GM18909 (cell line): ENCODE results near the gene ZCWPW2.
A peak's percentile ranks its signal among the peaks of the same experiment; 100 is the strongest.

Source experiments
- ATAC-seq: cut with Tn5 transposase; IDR thresholded peaks from one replicate; pipeline ENCODE4 v1.9.1; 2021; ENCODE audit warnings: mild to moderate bottlenecking; ENCODE audit not compliant: unreplicated experiment, poor library complexity

The ZCWPW2 gene, protein sequence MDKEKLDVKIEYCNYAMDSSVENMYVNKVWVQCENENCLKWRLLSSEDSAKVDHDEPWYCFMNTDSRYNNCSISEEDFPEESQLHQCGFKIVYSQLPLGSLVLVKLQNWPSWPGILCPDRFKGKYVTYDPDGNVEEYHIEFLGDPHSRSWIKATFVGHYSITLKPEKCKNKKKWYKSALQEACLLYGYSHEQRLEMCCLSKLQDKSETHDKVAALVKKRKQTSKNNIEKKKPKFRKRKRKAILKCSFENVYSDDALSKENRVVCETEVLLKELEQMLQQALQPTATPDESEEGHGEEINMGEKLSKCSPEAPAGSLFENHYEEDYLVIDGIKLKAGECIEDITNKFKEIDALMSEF

GRCh38 chr3:28348629-28349468 lies at the start of gene ZCWPW2, which contains the start of gene AZI2:
ZCWPW2 (plus strand) TSS chr3:28348721; CDS start chr3:28413069, 64,348 bp downstream.
AZI2 (minus strand) TSS chr3:28348824; CDS start chr3:28340617, 8,207 bp downstream.
- ATAC-seq = peak; percentile 93

GRCh38 chr3:28299705-28300104 lies 48.8 kb upstream of the ZCWPW2 start:
- ATAC-seq = no peak

DNA sequence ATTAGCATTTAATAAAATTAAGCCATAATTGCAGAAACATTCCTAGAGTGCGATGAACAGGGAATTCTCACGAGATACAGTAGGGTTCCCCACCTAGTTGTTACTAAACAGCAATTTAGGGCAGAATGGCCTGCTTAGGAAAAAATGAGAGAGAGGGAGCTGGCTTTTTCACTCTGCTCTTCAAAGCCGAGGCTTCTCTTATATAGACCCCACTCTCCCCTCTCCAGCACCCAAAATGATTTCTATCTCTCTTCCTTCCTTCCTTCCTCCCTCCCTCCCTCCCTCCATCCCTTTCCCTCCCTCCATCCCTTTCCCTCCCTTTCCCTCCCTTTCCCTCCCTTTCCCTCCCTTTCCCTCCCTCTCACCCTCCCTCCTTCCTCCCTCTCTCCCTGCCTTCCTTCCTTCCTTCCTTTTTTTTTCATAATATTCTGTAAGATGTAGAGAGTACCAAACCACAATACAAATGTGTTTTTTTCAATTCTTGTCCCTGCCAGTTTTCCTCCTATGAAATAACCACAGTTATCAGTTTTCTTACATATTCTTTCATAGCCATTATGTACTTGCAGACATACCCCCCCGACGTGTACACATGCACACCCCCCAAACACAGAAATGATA lies 48.1 kb upstream of the ZCWPW2 start:
- ATAC-seq = no peak

DNA sequence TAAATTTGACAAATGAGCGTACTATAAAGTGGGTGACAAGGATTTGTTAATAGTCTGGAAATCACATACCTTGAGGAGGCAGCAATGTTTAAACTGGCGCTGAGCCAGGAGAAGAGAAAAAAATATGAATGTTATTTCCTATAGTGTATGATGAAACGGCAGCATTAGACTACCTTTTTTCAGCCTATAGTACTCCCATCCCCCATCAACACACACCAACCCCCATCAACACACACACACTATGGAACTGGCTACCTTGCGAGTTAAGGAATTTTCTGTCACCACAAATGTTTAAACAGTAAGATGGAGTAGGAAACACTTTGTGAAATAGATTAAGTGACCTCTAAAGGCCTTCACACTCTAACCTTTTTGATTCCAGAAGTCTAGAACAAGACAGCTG lies 46.8 kb upstream of the ZCWPW2 start:
- no peak for ATAC-seq

GRCh38 chr3:28308196-28308595 lies 40.3 kb upstream of the ZCWPW2 start:
- ATAC-seq = no peak

GRCh38 chr3:28315711-28316110 lies 32.8 kb upstream of the ZCWPW2 start:
- ATAC-seq = no peak

GRCh38 chr3:28316226-28316625 lies 32.3 kb upstream of the ZCWPW2 start:
- no peak for ATAC-seq

GRCh38 chr3:28317438-28318022 lies 31.0 kb upstream of the ZCWPW2 start:
- ATAC-seq = peak; percentile 92

DNA sequence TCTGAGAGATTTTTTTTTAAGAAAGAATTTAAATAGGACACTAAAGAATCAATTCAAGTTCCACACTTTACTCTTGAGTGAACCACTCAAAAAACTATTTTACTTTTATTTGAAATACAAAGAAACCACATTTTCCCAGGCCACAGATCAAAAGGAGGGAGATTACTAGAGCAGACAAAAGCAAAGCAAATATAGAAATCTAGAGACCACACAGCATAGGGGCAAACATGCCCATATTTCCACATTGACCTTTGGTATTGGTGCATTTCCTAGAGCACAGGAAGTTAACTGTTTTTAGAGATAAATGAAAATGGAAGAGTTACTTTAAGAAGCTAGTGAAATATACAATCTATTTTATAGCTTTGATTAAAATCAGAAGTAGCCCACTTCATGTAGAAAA lies 27.5 kb upstream of the ZCWPW2 start:
- ATAC-seq = no peak

GRCh38 chr3:28322464-28322863 lies 26.1 kb upstream of the ZCWPW2 start:
- ATAC-seq = no peak

DNA sequence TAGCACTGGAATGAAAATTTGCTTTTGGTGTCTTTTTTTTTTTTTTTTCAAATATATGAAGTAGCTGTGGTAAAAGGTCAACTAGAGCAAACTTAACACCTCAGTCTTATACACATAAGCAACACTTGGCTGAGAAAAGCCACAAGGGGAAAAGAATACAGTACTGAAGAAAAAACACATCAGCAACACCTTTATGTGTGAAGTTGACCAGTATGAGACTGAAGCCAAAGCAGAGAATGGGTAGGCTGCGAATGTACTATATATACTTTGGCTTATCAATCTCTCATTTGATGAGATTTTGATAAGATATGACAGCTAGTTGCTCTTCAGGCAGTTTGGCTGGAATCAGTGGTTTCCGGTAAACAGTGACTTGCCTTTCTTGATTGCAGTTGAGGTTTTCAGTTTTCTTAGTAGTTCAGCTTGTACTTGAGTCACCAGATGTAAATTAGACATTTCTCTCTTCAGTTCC lies 22.0 kb upstream of the ZCWPW2 start:
- peak; percentile 85 for ATAC-seq

DNA sequence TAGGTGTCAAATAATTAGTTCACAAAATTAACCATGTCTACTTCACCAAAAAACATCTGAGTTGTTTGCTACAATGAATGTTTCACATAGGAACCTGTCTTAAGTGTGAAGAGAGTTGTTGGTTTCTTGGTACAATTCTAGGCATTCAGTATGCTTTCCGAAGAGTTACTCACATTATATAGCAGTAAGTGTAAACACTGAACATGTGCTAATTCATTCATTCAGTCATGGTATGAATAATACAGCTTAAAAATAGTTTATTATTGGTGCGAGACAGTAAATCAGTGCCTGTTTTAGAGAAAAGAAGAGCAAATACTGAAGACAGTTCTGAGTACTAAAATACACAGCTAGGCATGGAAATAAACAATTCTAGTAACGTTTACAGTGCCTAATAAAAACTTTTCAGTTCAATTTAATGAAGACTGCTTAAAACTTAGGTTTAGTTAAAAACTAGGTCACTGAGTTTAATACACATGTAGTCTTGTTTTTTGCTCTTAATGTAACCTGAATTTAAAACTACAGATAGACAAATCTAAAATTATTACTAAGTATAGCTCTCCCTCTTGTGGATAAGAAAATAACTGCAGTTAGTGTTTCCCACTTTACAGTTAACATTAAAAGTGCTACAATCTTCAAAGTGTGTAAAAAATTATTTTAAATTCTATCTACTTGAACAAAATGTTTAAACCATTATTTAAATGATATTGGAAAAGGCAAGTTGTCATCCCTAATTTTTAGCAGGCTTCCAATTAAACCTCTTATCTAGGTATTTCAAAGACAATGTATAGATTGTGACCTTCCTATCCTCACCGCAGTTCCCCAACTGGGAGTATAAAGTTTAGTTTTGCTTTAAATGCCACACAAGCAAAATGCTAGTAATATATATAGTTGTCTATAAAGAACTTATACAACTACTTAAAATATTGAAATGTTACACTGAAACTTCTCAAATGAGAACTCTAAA lies 20.1 kb upstream of the ZCWPW2 start:
- peak; percentile 43 for ATAC-seq

GRCh38 chr3:28334552-28334951 lies 14.0 kb upstream of the ZCWPW2 start:
- no peak for ATAC-seq

DNA sequence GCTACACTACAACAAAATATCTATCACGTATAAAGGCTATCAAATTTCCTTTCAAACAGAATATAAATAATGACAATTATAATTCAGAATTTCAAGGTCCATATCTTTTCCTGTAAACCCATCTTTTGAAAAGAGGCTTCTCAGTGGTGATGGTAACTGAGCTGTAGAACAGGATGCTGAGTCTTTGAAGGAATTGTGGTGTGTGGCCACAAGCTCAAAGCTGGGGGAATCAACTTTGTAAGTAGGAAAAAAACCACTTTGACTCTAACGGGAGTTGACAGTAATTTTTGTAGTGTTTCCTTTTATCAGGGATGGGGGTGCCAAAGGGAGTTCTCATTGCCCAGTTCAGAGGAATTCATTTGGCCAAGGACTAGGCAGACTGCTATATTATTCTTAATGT lies 13.3 kb upstream of the ZCWPW2 start:
- no peak for ATAC-seq

DNA sequence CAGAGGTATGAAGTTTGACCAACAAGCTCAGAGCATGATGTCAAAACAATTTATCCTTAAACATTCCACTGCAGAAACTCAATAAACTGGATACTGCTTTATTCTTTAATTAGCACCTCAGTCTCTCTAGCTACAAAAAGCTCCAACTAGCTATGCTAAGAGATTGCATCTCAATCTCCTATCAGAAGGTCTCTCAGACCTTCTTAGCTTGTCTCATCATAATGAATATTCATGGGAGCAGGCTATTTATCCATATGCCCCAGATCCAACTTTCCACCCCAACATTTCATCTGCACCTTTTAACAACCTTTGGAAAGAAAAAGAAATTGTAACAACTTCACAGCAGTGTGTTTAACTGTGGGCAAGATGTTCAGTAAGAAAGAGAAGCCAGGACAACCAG lies 11.3 kb upstream of the ZCWPW2 start:
- no peak for ATAC-seq

GRCh38 chr3:28343144-28343543 lies 5.4 kb upstream of the ZCWPW2 start:
- no peak for ATAC-seq

DNA sequence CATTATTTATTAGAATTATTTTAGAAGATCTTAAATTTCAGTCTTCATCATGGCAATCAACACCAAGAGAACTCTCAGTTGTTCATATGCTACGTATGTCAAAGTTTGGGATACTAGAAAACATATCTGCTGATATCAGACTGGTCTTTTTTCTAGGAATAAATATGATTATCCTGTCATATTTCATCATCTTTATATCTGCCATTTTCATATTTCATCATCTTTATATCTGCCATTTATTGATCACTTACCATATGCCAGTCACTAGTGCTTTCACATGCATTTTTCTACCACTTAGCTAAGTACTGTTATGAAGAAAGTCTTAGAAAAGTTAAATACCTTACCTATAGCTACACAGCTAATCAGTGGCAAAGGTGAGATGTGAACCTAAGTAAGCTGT lies 2.8 kb upstream of the ZCWPW2 start:
- no peak for ATAC-seq

- ATAC-seq = no peak
Measured at GRCh38 chr3:28347374-28348264, 902 bp upstream of the ZCWPW2 start.
